HG03097 (cell line): ENCODE measurements around the gene NTRK3.

Source experiments
- ATAC-seq: cut with Tn5 transposase; IDR thresholded peaks from one replicate; pipeline ENCODE4 v1.9.1; 2021; ENCODE audit not compliant: unreplicated experiment, low FRiP score

The NTRK3 gene

GRCh38 chr15:88188300-88188699, 68.2 kb downstream of the NTRK3 start:
- no peak for ATAC-seq

- ATAC-seq: no peak
These were observed 69.3 kb downstream of the NTRK3 start for GRCh38 chr15:88187195-88187594.

- ATAC-seq: no peak
These were observed 71.0 kb downstream of the NTRK3 start for GRCh38 chr15:88185584-88185983.

- ATAC-seq: no peak
These were observed 74.9 kb downstream of the NTRK3 start for GRCh38 chr15:88181613-88182012.

GRCh38 chr15:88179562-88179961, 77.0 kb downstream of the NTRK3 start:
- peak; percentile 62 for ATAC-seq

GRCh38 chr15:88178631-88179030, 77.9 kb downstream of the NTRK3 start:
- no peak for ATAC-seq

GRCh38 chr15:88177451-88177850, 79.1 kb downstream of the NTRK3 start:
- ATAC-seq: no peak

GRCh38 chr15:88174571-88174970, 82.0 kb downstream of the NTRK3 start:
- ATAC-seq: no peak

GRCh38 chr15:88166082-88166993, 90.2 kb downstream of the NTRK3 start:
- no peak for ATAC-seq

- ATAC-seq: no peak
These were observed 94.9 kb downstream of the NTRK3 start for GRCh38 chr15:88161636-88162035.

- no peak for ATAC-seq
These were observed 101.2 kb downstream of the NTRK3 start for GRCh38 chr15:88155310-88155709.

GRCh38 chr15:88152672-88153071, 103.9 kb downstream of the NTRK3 start:
- ATAC-seq: no peak

- no peak for ATAC-seq
These were observed 108.8 kb downstream of the NTRK3 start for GRCh38 chr15:88147760-88148159.

- no peak for ATAC-seq
These were observed 111.5 kb downstream of the NTRK3 start for GRCh38 chr15:88144921-88145653.

GRCh38 chr15:88142121-88142520, 114.4 kb downstream of the NTRK3 start:
- no peak for ATAC-seq

GRCh38 chr15:88141269-88141889, 115.2 kb downstream of the NTRK3 start:
- ATAC-seq: no peak

- no peak for ATAC-seq
These were observed 116.1 kb downstream of the NTRK3 start for GRCh38 chr15:88140398-88140797.

GRCh38 chr15:88139936-88140335, 116.6 kb downstream of the NTRK3 start:
- no peak for ATAC-seq

- no peak for ATAC-seq
These were observed 122.7 kb downstream of the NTRK3 start for GRCh38 chr15:88133795-88134194.

- no peak for ATAC-seq
These were observed 124.0 kb downstream of the NTRK3 start for GRCh38 chr15:88132499-88132898.

GRCh38 chr15:88131937-88132336, 124.6 kb downstream of the NTRK3 start:
- ATAC-seq: no peak
